ENCODE measurements around the gene ADAMTSL1. TPM values are rescaled to one million over a fixed set of nuclear protein-coding genes. Genes with fewer than 3 reads are reported as not detected.

The ADAMTSL1 gene
- total and polyA plus RNA-seq, 2 of the 8 experiments (the other 6 are each of a cell fraction or from before 2014, with no cell fraction given) = 0.84 to 1.1 TPM

DNA sequence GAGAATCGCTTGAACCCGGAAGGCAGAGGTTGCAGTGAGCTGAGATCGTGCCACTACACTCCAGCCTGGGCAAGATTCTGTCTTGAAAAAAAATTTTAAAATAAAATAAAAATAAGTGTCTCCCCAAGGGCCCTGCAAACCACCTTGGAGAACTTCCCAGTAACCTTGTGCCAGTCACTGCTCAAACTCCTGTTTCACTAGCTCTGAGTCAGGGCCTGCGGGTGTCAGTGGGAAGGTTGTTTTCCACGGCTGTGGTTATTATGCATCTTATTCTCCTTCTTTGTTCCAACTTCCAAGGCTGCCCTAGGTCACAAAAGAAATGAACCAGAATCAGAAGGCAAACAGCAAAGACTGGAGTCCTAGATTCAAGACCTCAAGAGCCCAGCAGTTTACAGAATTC, 246.7 kb downstream of the ADAMTSL1 start:
- Histone ChIP-seq H2BK15ac (ENCODE audit: low read length) (no peak overlapping the region), H3K18ac (ENCODE audit: extremely low read depth, low read length) (no peak overlapping the region), H2BK12ac (ENCODE audit: low read depth, low read length) (no peak overlapping the region), H3K4me1 (replicated peaks in 1 of 4; ENCODE audit: control insufficient read depth in 3 of 4, insufficient read depth in 4 of 4, low read length in 3 of 4) (no peaks in the 10 kb centered on the region), H3K27ac (ENCODE audit: low read depth, low read length) (no peak overlapping the region), H3K23ac (ENCODE audit: insufficient read length) (no peak overlapping the region), H3K27me3 (replicated peaks in 1 of 4; ENCODE audit: control insufficient read depth in 3 of 4, extremely low read depth in 1 of 4, insufficient read depth in 3 of 4, low read length in 3 of 4) (no peaks in the 10 kb centered on the region), H3K4ac (replicated peaks; ENCODE audit: insufficient read length, low read depth, low read length) (no peak overlapping the region), H2BK20ac (ENCODE audit: low read length) (no peak overlapping the region), H4K20me1 (replicated peaks in 1 of 2; ENCODE audit: control insufficient read depth in 1 of 2, insufficient read depth in 2 of 2, low read length in 2 of 2) (peaks cover 0 to 1% of the 10 kb centered on the region in 2 experiments), H3K23me2 (ENCODE audit: low read depth, low read length) (no peaks in the 10 kb centered on the region), H2AK5ac (ENCODE audit: low read depth, low read length) (no peak overlapping the region), H3K9me3 (ENCODE audit: insufficient read depth in 2 of 2, low read depth in 1 of 2, low read length in 1 of 2) (no peaks in the 10 kb centered on the region), H3K56ac (replicated peaks; ENCODE audit: insufficient read length, low read depth, low read length) (no peak overlapping the region), H3K36me3 (ENCODE audit: control insufficient read depth in 2 of 4, insufficient read depth in 4 of 4, low read length in 3 of 4) (no peaks in the 10 kb centered on the region), H3K79me2 (ENCODE audit: control insufficient read depth in 1 of 2, insufficient read depth in 2 of 2, low read length in 2 of 2) (no peaks in the 10 kb centered on the region), H2AFZ (ENCODE audit: low read length) (no peak overlapping the region), H2BK120ac (replicated peaks; ENCODE audit: low read depth, low read length) (no peak overlapping the region), H3K14ac (ENCODE audit: insufficient read length) (no peak overlapping the region), H3K4me3 (ENCODE audit: extremely low read depth in 1 of 4, insufficient read depth in 2 of 4, low read depth in 3 of 4, low read length in 4 of 4) (no peak overlapping the region), H3K79me1 (ENCODE audit: low read depth, low read length) (no peaks in the 10 kb centered on the region), H2BK5ac (ENCODE audit: low read depth, low read length) (no peak overlapping the region), H3K9ac (replicated peaks in 1 of 4; ENCODE audit: extremely low read depth in 1 of 4, low read depth in 3 of 4, low read length in 3 of 4) (no peak overlapping the region), H3K4me2 (ENCODE audit: insufficient read depth in 1 of 2, low read depth in 2 of 2, low read length in 2 of 2) (no peak overlapping the region), H4K8ac (ENCODE audit: extremely low read depth, insufficient read depth, low read length) (no peak overlapping the region), H4K5ac (ENCODE audit: insufficient read length, low read depth, low read length) (no peak overlapping the region), H4K91ac (replicated peaks; ENCODE audit: insufficient read length, low read length) (no peak overlapping the region)
- DNase-seq (ENCODE audit: low read depth in 1 of 2, low spot score in 2 of 2) (no peak), FAIRE-seq (no peak)
- POLR2A ChIA-PET (ENCODE audit: partially characterized antibody) = no interaction called here
- WGBS, 2 experiments (ENCODE audit: extremely low coverage in 1 of 2, insufficient coverage in 1 of 2, insufficient read length in 1 of 2, insufficient replicate concordance in 2 of 2, low coverage in 1 of 2, low lambda C conversion rate in 2 of 2, missing lambda C conversion rate in 1 of 2) = 93% methylated on average over 5 of the region's 5 CpGs; no CpG with 5 or more reads in 1 of the 2 experiments
- CTCF ChIA-PET (ENCODE audit: partially characterized antibody) = interaction anchor here (0.6 to 2.1 kb wide), 4 partner anchors 14 to 466 kb away, joined by 3 to 9 read pairs (median 4); no protein-coding TSS in a partner anchor
- no peak for TF ChIP-seq GABPA (IDR thresholded peaks at IDR 0.05; ENCODE audit: borderline replicate concordance, insufficient read depth, low read length)
- TF ChIP-seq, protein P1, sequence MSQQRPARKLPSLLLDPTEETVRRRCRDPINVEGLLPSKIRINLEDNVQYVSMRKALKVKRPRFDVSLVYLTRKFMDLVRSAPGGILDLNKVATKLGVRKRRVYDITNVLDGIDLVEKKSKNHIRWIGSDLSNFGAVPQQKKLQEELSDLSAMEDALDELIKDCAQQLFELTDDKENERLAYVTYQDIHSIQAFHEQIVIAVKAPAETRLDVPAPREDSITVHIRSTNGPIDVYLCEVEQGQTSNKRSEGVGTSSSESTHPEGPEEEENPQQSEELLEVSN (IDR thresholded peaks at IDR 0.05) = no peak
- no peak for TF ChIP-seq RFX5 (IDR thresholded peaks at IDR 0.05; ENCODE audit: borderline replicate concordance, low read depth, low read length)
- no peak for TF ChIP-seq EP300 (IDR thresholded peaks at IDR 0.05; ENCODE audit: borderline replicate concordance in 1 of 2, low read depth in 2 of 2, low read length in 2 of 2)
- TF ChIP-seq CHD1 (IDR thresholded peaks at IDR 0.05; ENCODE audit: low read depth, low read length) = no peak
- no peak for TF ChIP-seq SRF (IDR thresholded peaks at IDR 0.05; ENCODE audit: low read depth, low read length)
- TF ChIP-seq, protein P2, sequence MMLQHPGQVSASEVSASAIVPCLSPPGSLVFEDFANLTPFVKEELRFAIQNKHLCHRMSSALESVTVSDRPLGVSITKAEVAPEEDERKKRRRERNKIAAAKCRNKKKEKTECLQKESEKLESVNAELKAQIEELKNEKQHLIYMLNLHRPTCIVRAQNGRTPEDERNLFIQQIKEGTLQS (IDR thresholded peaks at IDR 0.05; ENCODE audit: insufficient read depth, low read depth, low read length) = no peak
- no peak for TF ChIP-seq SP2 (IDR thresholded peaks at IDR 0.05; ENCODE audit: low read length)
- TF ChIP-seq SIRT6 (IDR thresholded peaks at IDR 0.05; ENCODE audit: low read length) = no peak
- no peak for TF ChIP-seq KDM4A (IDR thresholded peaks at IDR 0.05; ENCODE audit: low read depth, low read length, severe bottlenecking)
- no peak for TF ChIP-seq GTF2F1 (IDR thresholded peaks at IDR 0.05; ENCODE audit: borderline replicate concordance, low read depth, low read length)
- TF ChIP-seq KDM5A (IDR thresholded peaks at IDR 0.05; ENCODE audit: low read length) = no peak

All from H1 (cell line).